NCI-H128 (cell line): Measurements from ENCODE around the gene CIDEC.
"Not testable (repeated sequence)": the region's sequence is repeated elsewhere in the genome, so short reads cannot be mapped to it uniquely, and the experiment has no call there.

Source experiments
- DNase-seq: peaks from one replicate; lab custom pipeline; 2025; ENCODE audit not compliant: unreplicated experiment; lab: John Stamatoyannopoulos, UW

Gene CIDEC

GRCh38 chr3:9878700-9879099 lies 1.4 kb downstream of the CIDEC start:
- DNase-seq = no peak

- no peak for DNase-seq
These were observed 3.1 kb downstream of the CIDEC start for GRCh38 chr3:9876991-9877390.

DNA sequence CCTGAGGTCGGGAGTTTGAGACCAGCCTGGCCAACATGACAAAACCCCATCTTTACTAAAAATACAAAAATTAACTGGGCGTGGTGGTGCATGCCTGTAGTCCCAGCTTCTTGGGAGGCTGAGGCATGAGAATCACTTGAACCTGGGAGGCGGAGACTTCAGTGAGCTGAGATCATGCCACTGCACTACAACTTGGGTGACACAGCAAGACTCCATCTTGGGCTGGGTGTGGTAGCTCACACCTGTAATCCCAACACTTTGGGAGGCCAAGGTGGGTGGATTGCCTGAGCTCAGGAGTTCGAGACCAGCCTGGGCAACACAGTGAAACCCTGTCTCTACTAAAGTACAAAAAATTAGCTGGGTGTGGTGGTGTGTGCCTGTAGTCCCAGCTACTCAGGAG lies 3.8 kb downstream of the CIDEC start:
- not testable (repeated sequence) for DNase-seq

- no peak for DNase-seq
These were observed 4.6 kb downstream of the CIDEC start for GRCh38 chr3:9875448-9875847.

DNA sequence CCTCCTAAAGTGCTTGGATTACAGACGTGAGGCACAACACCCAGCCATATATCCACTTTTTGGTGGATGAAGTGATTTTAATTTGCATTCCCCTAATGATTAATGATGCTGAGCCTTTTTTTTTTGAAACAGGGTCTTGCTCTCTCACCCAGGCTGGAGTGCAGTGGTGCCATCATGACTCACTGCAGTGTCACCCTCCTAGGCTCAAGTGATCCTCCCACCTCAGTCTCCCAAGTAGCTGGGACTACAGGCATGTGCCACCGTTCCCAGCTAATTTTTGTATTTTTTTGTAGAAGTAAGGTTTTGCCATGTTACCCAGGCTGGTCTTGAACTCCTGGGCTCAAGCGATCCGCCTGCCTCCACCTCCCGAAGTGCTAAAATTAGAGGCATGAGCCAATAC lies 8.0 kb downstream of the CIDEC start:
- not testable (repeated sequence) for DNase-seq

DNA sequence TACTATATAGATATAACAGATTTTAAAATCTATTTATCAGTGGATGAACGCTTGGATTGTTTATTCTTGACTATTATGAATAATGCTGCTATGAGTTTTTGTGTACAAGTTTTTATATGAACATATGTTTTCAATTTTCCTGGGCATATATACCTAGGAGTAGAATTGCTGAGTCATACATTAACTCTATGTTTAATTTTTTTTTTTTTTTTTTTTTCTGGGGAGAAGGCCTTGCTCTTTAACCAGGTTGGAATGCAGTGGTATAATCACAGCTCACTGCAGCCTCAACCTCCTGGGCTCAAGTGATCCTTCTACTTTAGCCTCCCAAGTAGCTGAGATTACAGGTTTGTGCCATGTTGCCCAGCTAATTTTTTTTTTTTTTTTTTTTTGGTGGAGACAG lies 9.1 kb downstream of the CIDEC start:
- DNase-seq = no peak

DNA sequence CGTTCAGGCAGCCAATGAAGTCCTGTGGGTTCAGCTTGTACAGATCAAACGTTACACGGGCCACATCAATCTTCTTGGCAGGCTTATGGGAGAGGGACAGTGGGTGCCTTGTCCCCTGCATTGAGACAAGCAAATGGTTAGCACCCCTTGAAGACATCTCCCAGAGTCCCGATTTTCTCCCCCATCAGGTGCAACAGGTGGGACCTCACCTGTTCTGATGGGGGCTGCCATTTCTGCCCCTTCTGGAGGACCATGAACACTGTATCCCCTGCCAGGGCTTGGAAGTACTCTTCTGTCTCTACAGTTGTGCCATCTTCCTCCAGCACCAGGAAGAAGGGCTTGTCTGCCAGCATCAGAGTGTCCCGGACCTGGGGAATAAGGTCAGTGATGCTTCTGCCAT lies 10.1 kb downstream of the CIDEC start:
- DNase-seq = no peak

- no peak for DNase-seq
These were observed 12.9 kb downstream of the CIDEC start for GRCh38 chr3:9867106-9867505.

GRCh38 chr3:9866639-9867038 lies 13.4 kb downstream of the CIDEC start:
- DNase-seq = no peak

- DNase-seq = not testable (repeated sequence)
These were observed 14.9 kb downstream of the CIDEC start for GRCh38 chr3:9865125-9865637.

DNA sequence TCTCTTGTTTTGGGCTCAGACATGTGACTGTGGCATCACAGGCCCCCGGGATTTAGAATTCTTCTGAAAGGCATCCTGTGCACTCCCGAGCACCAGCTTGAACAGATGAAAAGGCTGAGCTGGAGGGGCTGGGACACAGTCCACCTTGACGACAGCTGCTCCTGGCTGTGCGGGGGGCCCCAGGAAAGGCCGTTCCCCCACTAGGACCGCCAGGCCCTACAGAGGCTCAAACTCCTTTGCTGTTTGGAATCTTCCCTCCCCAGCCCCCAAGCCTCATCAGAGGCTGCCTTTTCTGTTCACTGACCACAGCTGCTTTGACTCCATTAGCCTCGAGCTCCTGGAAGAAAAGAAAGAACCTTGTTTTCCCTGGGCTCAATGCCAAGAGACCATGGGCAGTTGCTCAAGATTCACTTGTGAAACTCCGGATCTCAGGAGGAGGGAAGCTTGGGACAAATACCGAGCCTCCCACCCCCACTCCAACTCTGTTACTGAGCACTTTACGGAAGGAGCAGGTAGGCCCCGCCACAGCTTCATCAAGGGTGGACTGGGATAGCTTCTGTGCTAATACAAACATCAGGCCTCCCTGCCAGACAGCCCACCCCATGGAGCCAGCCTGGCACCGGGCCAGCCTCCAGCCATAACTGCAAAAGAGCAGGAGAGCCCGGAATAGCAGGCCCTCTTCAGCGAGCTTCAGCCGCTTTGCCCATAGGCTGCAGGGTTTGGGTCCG lies 15.7 kb downstream of the CIDEC start:
- no peak for DNase-seq

- DNase-seq = no peak
These were observed 16.8 kb downstream of the CIDEC start for GRCh38 chr3:9863058-9863772.

GRCh38 chr3:9862391-9863057 lies 17.5 kb downstream of the CIDEC start:
- no peak for DNase-seq

- DNase-seq = no peak
These were observed 18.4 kb downstream of the CIDEC start for GRCh38 chr3:9861626-9862130.

DNA sequence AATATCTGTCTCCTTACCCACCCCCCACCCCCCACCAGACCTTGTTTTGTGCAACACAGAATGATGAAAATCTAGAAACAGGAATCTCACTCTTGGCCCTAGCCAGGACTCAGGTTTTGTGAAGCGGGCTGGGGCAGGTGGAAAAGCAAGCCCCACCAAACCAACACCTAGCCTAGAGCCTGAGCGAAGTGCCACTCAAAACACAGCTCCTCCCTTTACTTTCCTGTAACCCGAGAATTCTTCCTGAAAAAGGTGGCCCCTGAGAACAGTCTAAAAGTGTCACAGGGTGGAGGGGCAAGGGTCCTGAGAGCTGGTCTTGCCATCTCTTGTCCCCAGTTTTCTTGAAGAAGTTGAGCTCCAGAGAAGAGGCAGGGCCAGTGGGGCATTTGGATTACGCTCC lies 18.9 kb downstream of the CIDEC start:
- DNase-seq = no peak

- no peak for DNase-seq
These were observed 20.5 kb downstream of the CIDEC start for GRCh38 chr3:9859530-9860025.

DNA sequence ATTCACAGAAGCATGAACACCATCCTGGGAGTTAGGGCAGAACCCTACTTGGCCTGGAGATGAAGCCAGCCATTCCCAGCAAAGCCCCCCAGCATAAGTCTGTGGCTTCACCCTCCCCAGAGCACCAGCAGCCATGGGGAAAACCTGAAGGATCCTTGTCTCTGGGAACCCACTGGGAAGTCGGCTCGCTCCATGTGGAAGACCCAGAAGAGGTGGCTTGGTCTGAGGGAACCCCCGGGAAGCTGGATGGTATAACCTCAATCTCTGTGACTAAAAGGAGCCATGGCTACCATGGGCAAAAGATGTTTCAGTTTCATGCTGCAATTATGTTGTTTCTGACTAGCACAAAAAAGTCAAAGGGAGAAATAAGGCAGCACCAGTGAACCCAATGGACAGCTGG lies 24.5 kb downstream of the CIDEC start:
- no peak for DNase-seq

DNA sequence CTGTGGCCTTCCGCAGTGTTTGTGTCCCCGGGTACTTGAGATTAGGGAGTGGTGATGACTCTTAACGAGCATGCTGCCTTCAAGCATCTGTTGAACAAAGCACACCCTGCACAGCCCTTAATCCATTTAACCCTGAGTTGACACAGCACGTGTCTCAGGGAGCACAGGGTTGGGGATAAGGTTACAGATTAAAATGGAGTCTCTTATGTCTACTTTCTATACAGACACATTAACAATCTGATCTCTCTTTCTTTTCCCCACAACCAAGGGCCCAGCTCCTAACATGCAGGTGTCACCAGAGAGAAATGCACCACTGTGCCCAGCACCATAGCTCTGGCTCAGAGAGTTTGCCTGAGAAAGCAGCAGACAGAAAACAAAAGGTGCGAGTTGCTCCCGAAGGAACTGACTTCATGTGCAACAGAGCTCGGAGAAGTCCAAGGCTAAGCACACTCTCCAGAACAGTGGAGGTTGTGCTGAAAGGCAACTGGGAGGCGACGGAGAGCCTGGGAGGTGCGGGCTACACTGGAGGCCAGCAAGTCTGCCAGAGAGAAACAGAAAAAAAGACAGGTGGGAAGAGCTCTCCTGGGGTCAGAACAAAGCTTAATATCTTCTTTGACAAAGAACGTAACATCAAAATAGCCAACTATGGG lies 25.6 kb downstream of the CIDEC start:
- DNase-seq = not testable (repeated sequence)

GRCh38 chr3:9852528-9852927 lies 27.5 kb downstream of the CIDEC start:
- DNase-seq = no peak

GRCh38 chr3:9851926-9852325 lies 28.1 kb downstream of the CIDEC start:
- not testable (repeated sequence) for DNase-seq

DNA sequence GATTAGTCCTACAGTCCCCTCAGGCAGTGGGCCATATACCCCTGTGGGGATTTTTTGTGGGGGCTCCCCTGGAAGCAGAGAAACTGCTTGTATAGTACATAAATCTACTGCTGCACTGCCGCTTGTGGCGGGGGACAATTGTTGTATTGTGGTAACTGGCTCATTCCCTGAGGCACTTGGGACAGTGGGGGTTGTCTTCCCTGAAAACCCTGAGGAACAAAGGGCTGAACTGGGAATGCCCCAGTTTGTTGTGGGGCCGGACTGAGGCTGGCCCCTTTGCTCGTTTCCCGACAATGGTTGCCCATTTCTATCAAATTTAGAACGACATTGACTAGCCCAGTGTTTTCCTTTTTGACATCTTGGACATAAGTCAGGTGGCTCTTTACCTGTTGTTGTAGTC lies 28.7 kb downstream of the CIDEC start:
- not testable (repeated sequence) for DNase-seq
